Fibroblast of villous mesenchyme (primary cell): ENCODE data around the gene ALDH1A1. TPM values are rescaled to one million over a fixed set of nuclear protein-coding genes. Genes with fewer than 3 reads are reported as not detected.

Experiments
- DNase-seq: peaks from one replicate; pipeline ENCODE4 v3.0.0-alpha.2; 2010; ENCODE audit warnings: low read depth
- H3K4me3 ChIP-seq: 2 replicates; pipeline ENCODE4 v1.5.1; 2011; ENCODE audit warnings: low read depth, mild to moderate bottlenecking, low read length
- CTCF ChIP-seq: IDR thresholded peaks from 2 replicates; pipeline ENCODE4 v1.5.1; 2012; ENCODE audit warnings: low read depth, mild to moderate bottlenecking, low read length; ENCODE audit not compliant: insufficient read depth
- total RNA-seq: library from RNA; depleted of rRNA; stranded (reverse); fragments of >200 nt; gene quantifications from 2 replicates; pipeline ENCODE4 v1.2.3, GENCODE V29; 2012

The ALDH1A1 gene
- total RNA-seq, 1 donor: 450 TPM

DNA sequence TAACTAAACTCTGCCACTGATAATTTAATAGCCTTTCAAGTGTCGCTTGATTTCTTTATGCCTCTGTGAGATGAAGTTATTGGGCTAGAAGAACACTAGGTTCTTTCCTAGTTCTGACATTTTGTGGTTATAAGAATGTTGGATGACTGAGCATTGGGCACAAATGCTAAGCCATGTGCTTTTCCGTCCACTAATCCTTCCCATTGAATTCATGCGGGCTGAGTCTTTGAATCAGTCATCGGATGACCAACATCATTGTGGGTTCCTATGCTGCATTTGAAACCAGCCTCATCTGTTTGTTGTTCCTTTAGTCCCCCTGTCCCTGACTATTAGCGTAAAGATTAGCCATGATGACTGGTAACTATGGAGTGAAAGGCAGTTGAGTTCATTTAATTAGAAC, 58.5 kb downstream of the ALDH1A1 start:
- TF ChIP-seq CTCF: no peak
- no peak for DNase-seq
- no peak overlapping the region for H3K4me3 ChIP-seq

- no peak for DNase-seq
- no peak overlapping the region for H3K4me3 ChIP-seq
- no peak for TF ChIP-seq CTCF
These were observed 59.4 kb downstream of the ALDH1A1 start for GRCh38 chr9:72893437-72893836.

- H3K4me3 ChIP-seq: no peak overlapping the region
- TF ChIP-seq CTCF: no peak
- no peak for DNase-seq
These were observed 61.8 kb downstream of the ALDH1A1 start for GRCh38 chr9:72891043-72891442.

DNA sequence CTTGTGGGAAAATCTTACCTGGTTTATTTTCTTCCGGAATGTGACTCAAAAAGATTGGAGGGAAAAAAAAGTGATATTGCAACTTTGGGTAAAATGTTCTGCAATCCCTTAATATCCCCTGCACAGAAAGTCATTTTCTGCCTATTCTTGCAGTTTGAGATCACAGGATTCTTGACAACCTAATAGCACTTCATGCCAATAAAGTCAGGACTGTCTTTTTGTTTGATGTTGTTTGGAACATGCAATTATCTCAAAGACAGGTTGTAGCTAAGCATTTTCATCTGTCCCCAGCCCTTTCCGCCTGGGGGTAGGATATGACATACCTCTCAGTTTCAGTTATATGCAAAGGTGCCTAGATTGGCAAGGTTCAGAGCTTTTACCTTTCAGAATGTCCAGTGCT, 63.9 kb downstream of the ALDH1A1 start:
- no peak for DNase-seq
- H3K4me3 ChIP-seq: no peak overlapping the region
- no peak for TF ChIP-seq CTCF

GRCh38 chr9:72888067-72888466, 64.8 kb downstream of the ALDH1A1 start:
- no peak overlapping the region for H3K4me3 ChIP-seq
- DNase-seq: no peak
- no peak for TF ChIP-seq CTCF

DNA sequence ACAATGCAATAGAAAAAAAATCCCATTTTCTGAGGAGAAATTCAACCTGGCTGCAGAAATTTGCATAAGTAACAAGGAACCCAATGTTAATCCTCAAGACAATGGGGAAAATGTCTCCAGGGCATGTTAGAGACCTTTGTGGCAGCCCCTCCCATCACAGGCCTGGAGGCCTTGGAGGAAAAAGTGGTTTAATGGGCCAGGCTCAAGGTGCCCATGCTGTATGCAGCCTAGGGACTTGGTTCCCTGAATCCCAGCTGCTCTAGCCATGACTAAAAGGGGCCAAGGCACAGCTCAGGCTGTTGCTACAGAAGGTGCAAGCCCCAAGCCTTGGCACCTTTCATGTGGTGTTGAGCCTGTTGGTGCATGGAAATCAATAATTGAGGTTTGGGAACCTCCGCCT, 66.5 kb downstream of the ALDH1A1 start:
- no peak for DNase-seq
- no peak for TF ChIP-seq CTCF
- no peak overlapping the region for H3K4me3 ChIP-seq

DNA sequence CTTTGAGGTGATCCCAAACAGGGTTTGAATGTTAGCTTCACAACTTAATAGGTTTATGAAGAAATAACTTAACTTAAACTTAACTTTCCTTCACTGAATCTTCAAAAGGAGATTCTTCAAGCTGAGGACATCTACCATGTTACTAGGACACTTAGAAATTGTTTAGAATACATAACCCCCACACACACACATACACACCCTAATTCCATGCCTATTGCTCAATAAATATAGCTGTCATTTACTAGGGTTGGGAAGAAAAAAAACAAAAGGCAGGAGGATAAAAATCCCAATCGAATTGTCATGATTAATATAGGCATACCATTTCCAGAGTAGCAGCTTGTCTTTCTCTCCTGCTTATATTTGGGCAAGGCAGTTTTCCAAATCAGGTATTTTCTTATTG, 68.3 kb downstream of the ALDH1A1 start:
- DNase-seq: no peak
- no peak for TF ChIP-seq CTCF
- no peak overlapping the region for H3K4me3 ChIP-seq
